ENCODE measurements around the gene SREBF1. TPM values are rescaled to one million over a fixed set of nuclear protein-coding genes. Genes with fewer than 3 reads are reported as not detected.

SREBF1 gene
- total and polyA plus RNA-seq, 2 of the 8 experiments (the other 6 are each of a cell fraction or from before 2014, with no cell fraction given): 28.6 to 70.8 TPM

- Histone ChIP-seq H2BK15ac (ENCODE audit: low read length) (no peak overlapping the region), H4K5ac (ENCODE audit: insufficient read length, low read depth, low read length) (no peak overlapping the region), H3K36me3 (ENCODE audit: control insufficient read depth in 2 of 4, insufficient read depth in 4 of 4, low read length in 3 of 4) (no peaks in the 10 kb centered on the region), H3K27me3 (replicated peaks in 1 of 4; ENCODE audit: control insufficient read depth in 3 of 4, extremely low read depth in 1 of 4, insufficient read depth in 3 of 4, low read length in 3 of 4) (peaks cover 6 to 43% (median 24%) of the 10 kb centered on the region in 4 experiments), H4K91ac (replicated peaks; ENCODE audit: insufficient read length, low read length) (no peak overlapping the region), H2BK120ac (replicated peaks; ENCODE audit: low read depth, low read length) (no peak overlapping the region), H3K4me1 (replicated peaks in 1 of 4; ENCODE audit: control insufficient read depth in 3 of 4, insufficient read depth in 4 of 4, low read length in 3 of 4) (peaks cover 14 to 39% (median 28%) of the 10 kb centered on the region in 4 experiments), H3K79me1 (ENCODE audit: low read depth, low read length) (no peaks in the 10 kb centered on the region), H3K23me2 (ENCODE audit: low read depth, low read length) (peaks cover 11% of the 10 kb centered on the region; the same call in 1 of the 2 replicates), H2AFZ (ENCODE audit: low read length) (no peak overlapping the region), H3K18ac (ENCODE audit: extremely low read depth, low read length) (no peak overlapping the region), H3K27ac (ENCODE audit: low read depth, low read length) (no peak overlapping the region), H2BK20ac (ENCODE audit: low read length) (no peak overlapping the region), H3K4me3 (ENCODE audit: extremely low read depth in 1 of 4, insufficient read depth in 2 of 4, low read depth in 3 of 4, low read length in 4 of 4) (no peak overlapping the region), H3K79me2 (ENCODE audit: control insufficient read depth in 1 of 2, insufficient read depth in 2 of 2, low read length in 2 of 2) (no peaks in the 10 kb centered on the region), H3K9ac (replicated peaks in 1 of 4; ENCODE audit: extremely low read depth in 1 of 4, low read depth in 3 of 4, low read length in 3 of 4) (no peak overlapping the region), H3K14ac (ENCODE audit: insufficient read length) (no peak overlapping the region), H2BK5ac (ENCODE audit: low read depth, low read length) (no peak overlapping the region), H3K56ac (replicated peaks; ENCODE audit: insufficient read length, low read depth, low read length) (no peak overlapping the region), H4K20me1 (replicated peaks in 1 of 2; ENCODE audit: control insufficient read depth in 1 of 2, insufficient read depth in 2 of 2, low read length in 2 of 2) (peaks cover 0 to 6% of the 10 kb centered on the region in 2 experiments), H3K4me2 (ENCODE audit: insufficient read depth in 1 of 2, low read depth in 2 of 2, low read length in 2 of 2) (no peak overlapping the region), H2AK5ac (ENCODE audit: low read depth, low read length) (no peak overlapping the region), H3K4ac (replicated peaks; ENCODE audit: insufficient read length, low read depth, low read length) (no peak overlapping the region), H4K8ac (ENCODE audit: extremely low read depth, insufficient read depth, low read length) (no peak overlapping the region; the same call in 1 of the 2 replicates), H2BK12ac (ENCODE audit: low read depth, low read length) (no peak overlapping the region), H3K23ac (ENCODE audit: insufficient read length) (no peak overlapping the region), H3K9me3 (ENCODE audit: insufficient read depth in 2 of 2, low read depth in 1 of 2, low read length in 1 of 2) (no peaks in the 10 kb centered on the region)
- no peak for FAIRE-seq
- TF ChIP-seq KDM1A (IDR thresholded peaks at IDR 0.05; ENCODE audit: borderline replicate concordance, low read length) (no peak), NANOG (IDR thresholded peaks at IDR 0.05; ENCODE audit: insufficient read depth, low read depth, low read length, poor library complexity, severe bottlenecking) (no peak), TAF1 (IDR thresholded peaks at IDR 0.05; ENCODE audit: low read depth, low read length) (no peak), BACH1 (IDR thresholded peaks at IDR 0.05; ENCODE audit: low read length) (no peak), RNF2 (IDR thresholded peaks at IDR 0.05; ENCODE audit: borderline replicate concordance, low read depth, low read length, missing control alignments, poor library complexity, severe bottlenecking) (no peak), TAF7 (optimal IDR thresholded peaks at IDR 0.05; ENCODE audit: borderline replicate concordance, low read depth, low read length) (no peak), ATF2 (IDR thresholded peaks at IDR 0.05; ENCODE audit: low read length) (no peak), GABPA (IDR thresholded peaks at IDR 0.05; ENCODE audit: borderline replicate concordance, insufficient read depth, low read length) (no peak), CBX8 (IDR thresholded peaks at IDR 0.05; ENCODE audit: borderline replicate concordance, low read depth, low read length) (no peak), MAFK (IDR thresholded peaks at IDR 0.05; ENCODE audit: low read depth, low read length) (no peak)
- no peak for DNase-seq (ENCODE audit: low read depth in 1 of 2, low spot score in 2 of 2)
- WGBS, 2 experiments (ENCODE audit: extremely low coverage in 1 of 2, insufficient coverage in 1 of 2, insufficient read length in 1 of 2, insufficient replicate concordance in 2 of 2, low coverage in 1 of 2, low lambda C conversion rate in 2 of 2, missing lambda C conversion rate in 1 of 2): 89% methylated on average over 7 of the region's 7 CpGs; no CpG with 5 or more reads in 1 of the 2 experiments
- ChIA-PET POLR2A (ENCODE audit: partially characterized antibody) (interaction anchor here (0.6 to 1.8 kb wide), 2 partner anchors 14 to 49 kb away, joined by 3 to 5 read pairs; partner anchors contain the start of gene SREBF1), CTCF (ENCODE audit: partially characterized antibody) (interaction anchor here (0.6 to 7.5 kb wide), 7 partner anchors 24 to 162 kb away, joined by 3 to 48 read pairs (median 3); no protein-coding TSS in a partner anchor)
These were observed 49.2 kb downstream of the SREBF1 start for GRCh38 chr17:17787568-17787967.
